ENCODE results near the gene USP6NL. TPM values are rescaled to one million over a fixed set of nuclear protein-coding genes. Genes with fewer than 3 reads are reported as not detected.

The USP6NL gene
- polyA plus RNA-seq, 3 donors, result 3.2 to 8.8 (median 4.9) TPM

- 72 to 90% (median 81%) methylated on average over 3 of the region's 3 CpGs for WGBS, 3 donors
- H3K27ac ChIP-seq (ENCODE audit: low read depth, low read length), result no peak overlapping the region
Measured at GRCh38 chr10:11564741-11565140, 46.7 kb downstream of the USP6NL start.

- no peak overlapping the region for H3K27ac ChIP-seq (ENCODE audit: low read depth, low read length)
- 59 to 81% (median 72%) methylated on average over 2 of the region's 2 CpGs for whole genome bisulfite sequencing, 3 donors
Measured at GRCh38 chr10:11563936-11564335, 47.5 kb downstream of the USP6NL start.

GRCh38 chr10:11562888-11563287 lies 48.6 kb downstream of the USP6NL start:
- 93 to 98% (median 98%) methylated on average over 1 of the region's 1 CpG for WGBS, 3 donors
- no peak overlapping the region for H3K27ac ChIP-seq (ENCODE audit: low read depth, low read length)

- no peak overlapping the region for H3K27ac ChIP-seq (ENCODE audit: low read depth, low read length)
- 34 to 68% (median 67%) methylated on average over 4 of the region's 4 CpGs for WGBS, 3 donors
Measured at GRCh38 chr10:11560076-11560709, 51.3 kb downstream of the USP6NL start.

- WGBS, 3 donors, result 96 to 97% (median 97%) methylated on average over 4 of the region's 4 CpGs
- H3K27ac ChIP-seq (ENCODE audit: low read depth, low read length), result no peak overlapping the region
Measured at GRCh38 chr10:11557967-11558366, 53.5 kb downstream of the USP6NL start.

- WGBS, 3 donors, result 90 to 96% (median 95%) methylated on average over 7 of the region's 7 CpGs
- no peak overlapping the region for H3K27ac ChIP-seq (ENCODE audit: low read depth, low read length)
Measured at GRCh38 chr10:11557513-11557912, 53.9 kb downstream of the USP6NL start.

GRCh38 chr10:11555556-11555955 lies 55.9 kb downstream of the USP6NL start:
- H3K27ac ChIP-seq (ENCODE audit: low read depth, low read length), result no peak overlapping the region

GRCh38 chr10:11553773-11554381 lies 57.6 kb downstream of the USP6NL start:
- no peak overlapping the region for H3K27ac ChIP-seq (ENCODE audit: low read depth, low read length)
- WGBS, 3 donors, result 88 to 96% (median 93%) methylated on average over 6 of the region's 6 CpGs

- WGBS, 3 donors, result 54 to 69% (median 65%) methylated on average over 4 of the region's 4 CpGs
- H3K27ac ChIP-seq (ENCODE audit: low read depth, low read length), result no peak overlapping the region
Measured at GRCh38 chr10:11551916-11552602, 59.4 kb downstream of the USP6NL start.

- WGBS, 3 donors, result 92 to 98% (median 96%) methylated on average over 4 of the region's 4 CpGs
Measured at GRCh38 chr10:11551104-11551503, 60.3 kb downstream of the USP6NL start.

GRCh38 chr10:11548768-11549099 lies 62.7 kb downstream of the USP6NL start:
- WGBS, 3 donors, result 66 to 88% (median 70%) methylated on average over 2 of the region's 2 CpGs
- no peak overlapping the region for H3K27ac ChIP-seq (ENCODE audit: low read depth, low read length)

More at GRCh38 chr10:11551104-11551503, 60.3 kb downstream of the USP6NL start:
- H3K27ac ChIP-seq (ENCODE audit: low read depth, low read length), result no peak overlapping the region

GRCh38 chr10:11548065-11548767 lies 63.2 kb downstream of the USP6NL start:
- WGBS, 3 donors, result 85 to 97% (median 94%) methylated on average over 1 of the region's 1 CpG
- no peak overlapping the region for H3K27ac ChIP-seq (ENCODE audit: low read depth, low read length)

- 77 to 83% (median 77%) methylated on average over 4 of the region's 4 CpGs for WGBS, 3 donors
- H3K27ac ChIP-seq (ENCODE audit: low read depth, low read length), result no peak overlapping the region
Measured at GRCh38 chr10:11546581-11546980, 64.9 kb downstream of the USP6NL start.

- H3K27ac ChIP-seq (ENCODE audit: low read depth, low read length), result no peak overlapping the region
- WGBS, 3 donors, result 91 to 93% (median 92%) methylated on average over 3 of the region's 3 CpGs
Measured at GRCh38 chr10:11541296-11541695, 70.2 kb downstream of the USP6NL start.

- WGBS, 3 donors, result 73 to 93% (median 90%) methylated on average over 2 of the region's 2 CpGs
- H3K27ac ChIP-seq (ENCODE audit: low read depth, low read length), result no peak overlapping the region
Measured at GRCh38 chr10:11539191-11539868, 72.1 kb downstream of the USP6NL start.

GRCh38 chr10:11538834-11539190 lies 72.6 kb downstream of the USP6NL start:
- no peak overlapping the region for H3K27ac ChIP-seq (ENCODE audit: low read depth, low read length)
- WGBS, 3 donors, result 90 to 95% (median 93%) methylated on average over 8 of the region's 8 CpGs

- WGBS, 3 donors, result 95 to 100% (median 100%) methylated on average over 1 of the region's 1 CpG
- no peak overlapping the region for H3K27ac ChIP-seq (ENCODE audit: low read depth, low read length)
Measured at GRCh38 chr10:11536228-11536627, 75.2 kb downstream of the USP6NL start.

- WGBS, 3 donors, result 83 to 91% (median 83%) methylated on average over 5 of the region's 5 CpGs
- no peak overlapping the region for H3K27ac ChIP-seq (ENCODE audit: low read depth, low read length)
Measured at GRCh38 chr10:11535346-11535959, 76.0 kb downstream of the USP6NL start.
